Measurements from ENCODE around the gene JAGN1.
"Not testable (repeated sequence)": the region's sequence is repeated elsewhere in the genome, so short reads cannot be mapped to it uniquely, and the experiment has no call there.

Gene JAGN1

GRCh38 chr3:9899289-9899791, 8.9 kb downstream of the JAGN1 start:
- DNase-seq, result no peak

GRCh38 chr3:9900965-9901415, 10.6 kb downstream of the JAGN1 start:
- not testable (repeated sequence) for DNase-seq

- no peak for DNase-seq
Observed at GRCh38 chr3:9901967-9902366, 11.6 kb downstream of the JAGN1 start.

GRCh38 chr3:9902372-9903237, 12.2 kb downstream of the JAGN1 start, which contains the start of gene IL17RE:
Gene IL17RE, plus strand, starts transcription at chr3:9902848. Its CDS starts 85 bp downstream, at chr3:9902933.
- peak in 2 of 3 experiments; percentile 28 to 43 for DNase-seq

GRCh38 chr3:9903238-9903624, 12.8 kb downstream of the JAGN1 start:
- DNase-seq, result no peak

- no peak for DNase-seq
Observed at GRCh38 chr3:9903904-9904303, 13.5 kb downstream of the JAGN1 start.

- no peak for DNase-seq
Observed at GRCh38 chr3:9906480-9906879, 16.1 kb downstream of the JAGN1 start.

GRCh38 chr3:9908286-9908685, 17.9 kb downstream of the JAGN1 start:
- no peak for DNase-seq

- no peak for DNase-seq
Observed at GRCh38 chr3:9909221-9910013, 19.0 kb downstream of the JAGN1 start.

GRCh38 chr3:9911863-9912262, 21.5 kb downstream of the JAGN1 start:
- DNase-seq, result no peak

- no peak for DNase-seq
Observed at GRCh38 chr3:9912294-9912935, 22.0 kb downstream of the JAGN1 start.

- DNase-seq, result no peak
Observed at GRCh38 chr3:9913601-9914000, 23.2 kb downstream of the JAGN1 start.

- DNase-seq, result no peak
Observed at GRCh38 chr3:9914011-9914410, 23.6 kb downstream of the JAGN1 start.

GRCh38 chr3:9914559-9915253, 24.3 kb downstream of the JAGN1 start:
- peak in 1 of 3 experiments; percentile 73 for DNase-seq

- DNase-seq, result peak; percentile 22 to 74 (median 71)
Observed at GRCh38 chr3:9915254-9916141, 25.1 kb downstream of the JAGN1 start.

GRCh38 chr3:9916346-9916733, 25.9 kb downstream of the JAGN1 start:
- peak in 1 of 3 experiments; percentile 27 for DNase-seq

- peak; percentile 53 to 75 (median 72) for DNase-seq
Observed at GRCh38 chr3:9916734-9917680, 26.6 kb downstream of the JAGN1 start, which contains the start of gene IL17RC. Gene IL17RC, plus strand, starts transcription at chr3:9917098. Its CDS starts 218 bp downstream, at chr3:9917316.

- no peak for DNase-seq
Observed at GRCh38 chr3:9917820-9918219, 27.4 kb downstream of the JAGN1 start.

GRCh38 chr3:9918261-9919038, 28.0 kb downstream of the JAGN1 start:
- DNase-seq, result no peak
